Left cardiac atrium (tissue), 4 donors: Measurements from ENCODE around the gene RALGAPA2. TPM values are rescaled to one million over a fixed set of nuclear protein-coding genes. Genes with fewer than 3 reads are reported as not detected.

Source experiments
- ATAC-seq, 2 donors: fragments of 200-7000 bp; cut with Tn5 transposase; one replicate each; pipeline ENCODE4 v1.9.1; 2020; ENCODE audit warnings: mild to moderate bottlenecking in 2 of 2, moderate library complexity in 2 of 2
- DNase-seq: peaks from one replicate; pipeline ENCODE4 v3.0.0-alpha.2; 2020
- intact Hi-C, 2 donors: fragments of 100-400 bp; cut with DNase I; formaldehyde crosslinking; loops; one replicate each; pipeline versions ENCODE4 v1.14.1 to v1.15.1; 2022 to 2023
- total RNA-seq, 2 donors: library from RNA; stranded (reverse); fragmentation: NEBNext Ultra II Directional; extraction: Animal tissue kit (Norgen Biotek cat#: 25700); gene quantifications; one replicate each; pipeline ENCODE4 v1.2.1, GENCODE V29; 2021
- donor health status: DM: no; HTN: yes; CAD: no.
- donor health status: DM: no; HTN: yes; CAD: no; lungs with severe emphysema.
- donor health status: DM: yes; HTN: yes; CAD: no.
- donor health status: Dilated cardiomyopathy.

Gene RALGAPA2
- total RNA-seq, 2 donors from 2014 or later: 29.9 to 35.2 TPM

DNA sequence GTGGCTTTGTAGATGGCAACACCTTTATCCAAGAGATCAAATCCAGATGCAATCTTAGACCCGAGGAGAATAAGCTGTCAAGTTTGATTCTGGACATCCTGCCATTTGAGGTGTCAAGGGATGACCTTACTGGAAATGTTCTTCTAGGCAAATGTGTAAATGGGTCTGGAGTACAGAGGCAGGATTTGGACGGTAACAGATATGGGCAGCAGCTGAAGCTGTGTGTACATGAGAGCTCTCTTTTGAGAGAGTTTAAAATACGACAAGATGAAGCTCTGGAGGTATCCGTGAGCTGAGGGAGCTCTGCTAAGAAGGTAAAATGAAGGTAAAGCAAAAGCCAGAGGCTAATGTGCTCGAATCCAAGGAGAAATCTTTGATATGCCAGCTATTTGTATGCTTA lies 56.6 kb downstream of the RALGAPA2 start:
- DNase-seq (no peak), ATAC-seq (no peak)
- intact Hi-C loops: no loop called here

DNA sequence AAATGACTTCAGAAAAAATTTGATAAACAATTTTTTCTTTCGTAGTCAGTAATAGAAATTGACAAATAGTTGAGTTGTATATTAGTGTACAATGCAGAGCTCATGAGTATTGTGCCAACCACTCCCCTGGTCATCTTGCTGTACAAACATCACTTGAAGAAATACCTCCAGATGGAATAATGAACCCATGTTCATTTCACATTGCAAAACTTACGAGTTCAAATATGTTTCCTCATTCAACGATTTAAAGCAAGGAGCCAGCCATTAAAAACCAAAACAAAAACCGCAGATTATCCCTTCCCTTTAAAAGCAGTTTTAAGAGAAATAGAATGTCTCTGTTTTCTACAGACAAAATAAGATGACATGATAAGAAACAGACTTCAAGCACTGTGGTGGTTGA lies 62.5 kb downstream of the RALGAPA2 start:
- intact Hi-C loops: no loop called here
- DNase-seq (no peak), ATAC-seq (no peak)

DNA sequence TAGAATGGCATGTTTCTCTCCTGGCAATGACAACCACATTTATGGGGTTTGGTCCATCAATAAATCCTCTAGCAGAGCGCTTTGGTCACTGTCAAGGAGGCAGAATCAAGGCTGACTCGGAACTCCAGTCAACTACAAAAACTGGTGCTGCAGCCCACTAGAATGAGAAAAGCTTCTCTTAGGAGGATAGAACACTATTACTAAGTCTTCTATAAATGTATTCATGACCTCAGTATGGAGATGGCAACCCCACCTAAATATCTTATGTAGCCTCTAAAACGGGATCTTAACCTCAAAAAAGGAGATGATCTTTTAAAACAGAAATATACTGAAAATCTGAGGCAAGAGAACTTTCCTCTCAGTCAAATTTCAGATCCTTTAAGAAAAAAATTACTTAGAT lies 68.5 kb downstream of the RALGAPA2 start:
- DNase-seq: no peak
- intact Hi-C loops: no loop called here
- no peak for ATAC-seq

DNA sequence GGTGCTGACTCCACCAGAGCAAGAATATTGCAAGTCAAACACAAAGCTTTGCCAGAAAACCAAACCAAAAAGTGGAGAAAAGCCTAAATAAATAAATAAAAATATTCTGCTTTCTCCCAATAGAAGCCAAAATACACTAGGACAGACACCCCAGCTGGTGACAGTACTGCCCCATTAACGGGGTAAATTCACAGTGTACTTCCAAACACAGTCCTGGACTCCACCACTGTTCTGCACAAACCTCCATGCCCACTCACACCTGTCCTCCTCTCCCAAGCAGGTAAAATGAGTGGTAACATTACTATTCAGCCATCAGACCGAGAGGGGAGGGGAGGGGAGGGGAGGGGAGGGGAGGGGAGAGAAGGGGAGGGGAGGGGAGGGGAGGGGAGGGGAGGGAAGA lies 70.7 kb downstream of the RALGAPA2 start:
- DNase-seq: no peak
- intact Hi-C loops: no loop called here
- ATAC-seq: no peak

DNA sequence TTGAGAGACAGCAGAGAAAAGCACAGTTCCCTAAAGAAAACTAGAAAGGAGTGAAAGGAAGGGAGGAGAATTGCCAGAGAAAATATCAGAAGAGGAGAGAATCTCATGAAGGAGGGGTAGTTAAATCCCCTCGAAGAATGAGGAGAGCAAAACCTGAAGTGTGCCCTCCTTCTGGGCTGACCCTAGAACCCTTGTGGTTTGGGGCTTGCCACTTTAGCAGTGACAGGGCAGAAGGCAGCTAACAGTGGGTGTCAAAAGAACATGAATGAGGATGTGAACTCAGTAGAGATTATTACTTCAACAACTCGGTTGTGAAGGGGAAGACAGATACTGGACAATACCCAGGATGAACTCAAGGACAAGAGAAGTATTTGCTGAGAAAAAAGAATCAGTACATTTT lies 73.6 kb downstream of the RALGAPA2 start:
- intact Hi-C loops: loop anchor here in 1 of 2 donors (10.0 kb wide), 1 partner anchor 54 kb away; no protein-coding TSS in a partner anchor
- ATAC-seq (no peak), DNase-seq (no peak)

DNA sequence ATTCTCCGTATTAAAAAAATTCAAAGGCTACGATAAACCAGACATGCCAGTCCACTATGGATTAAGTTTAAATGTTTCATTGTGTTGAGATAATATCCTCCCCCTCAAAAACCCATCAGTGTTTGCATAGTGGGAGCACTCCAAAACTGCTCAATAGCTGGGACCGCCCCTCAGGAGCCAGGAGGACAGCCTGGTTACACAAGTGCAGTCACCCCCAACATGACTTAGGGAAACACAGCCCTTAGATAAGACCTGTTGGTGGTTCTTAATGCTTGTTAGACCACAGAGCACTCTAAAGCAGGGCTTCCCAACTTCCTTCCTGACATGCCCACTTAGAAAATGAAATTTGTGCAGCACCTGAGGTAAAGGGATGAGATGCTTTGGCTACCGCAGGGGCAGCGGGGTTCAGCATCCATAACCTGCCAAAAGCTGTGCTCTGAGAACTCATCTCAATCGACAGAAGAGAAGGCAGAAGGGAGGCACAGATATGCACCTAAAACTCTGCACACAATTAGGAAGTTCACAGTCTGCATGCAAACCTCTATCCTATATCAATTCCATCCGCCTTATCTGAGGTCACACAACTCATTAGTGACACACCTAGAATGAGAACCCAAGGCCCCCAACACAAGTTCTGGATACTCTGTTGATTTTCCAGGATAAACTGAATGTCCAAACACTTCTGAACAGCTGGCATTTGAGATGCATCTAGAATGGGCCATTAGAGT lies 74.3 kb downstream of the RALGAPA2 start:
- ATAC-seq (no peak), DNase-seq (no peak)
- intact Hi-C loops: loop anchor here in 1 of 2 donors (10.0 kb wide), 1 partner anchor 53 kb away; no protein-coding TSS in a partner anchor

DNA sequence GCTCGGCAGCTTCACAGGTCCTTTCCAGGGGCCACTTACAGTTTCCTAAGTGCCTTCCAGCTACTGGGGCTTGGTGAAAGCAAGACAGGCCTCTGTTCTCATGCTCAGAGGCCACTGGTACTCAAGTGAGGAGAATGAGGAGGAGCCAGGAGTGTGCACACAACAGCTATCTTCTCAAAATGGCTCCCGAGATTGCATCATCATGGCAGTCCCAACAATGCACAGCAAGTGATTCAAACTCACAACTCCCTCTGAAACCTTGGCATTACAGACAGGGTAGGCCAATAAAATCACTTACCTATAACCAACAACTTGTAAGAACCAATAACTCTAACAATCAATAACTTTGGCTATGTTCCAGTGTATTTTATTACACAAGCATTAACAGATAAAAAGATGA lies 77.4 kb downstream of the RALGAPA2 start:
- no peak for DNase-seq
- intact Hi-C loops: loop anchor here in 1 of 2 donors (10.0 kb wide), 1 partner anchor 50 kb away; no protein-coding TSS in a partner anchor
- no peak for ATAC-seq

DNA sequence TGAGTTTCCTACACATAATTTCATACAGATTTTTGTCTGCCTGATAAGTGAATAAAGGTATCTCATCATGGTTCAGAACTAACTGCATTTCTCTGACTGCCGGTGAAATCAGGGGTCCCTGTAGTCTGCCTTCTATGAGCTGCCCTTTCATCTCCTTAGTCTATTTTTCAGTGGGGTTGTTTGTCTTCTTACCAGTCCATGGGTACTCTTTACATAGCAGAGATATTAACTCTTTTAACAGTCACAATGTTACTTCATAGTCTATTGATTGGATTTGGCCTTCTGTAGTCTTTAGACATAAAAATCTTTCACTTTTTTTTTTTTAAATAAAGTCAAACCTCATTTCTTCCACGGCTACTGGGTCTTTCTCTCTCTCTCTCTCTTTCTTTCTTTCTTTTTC lies 79.8 kb downstream of the RALGAPA2 start:
- no peak for DNase-seq
- no peak for ATAC-seq
- intact Hi-C loops: loop anchor here in 1 of 2 donors (10.0 kb wide), 1 partner anchor 48 kb away; no protein-coding TSS in a partner anchor

DNA sequence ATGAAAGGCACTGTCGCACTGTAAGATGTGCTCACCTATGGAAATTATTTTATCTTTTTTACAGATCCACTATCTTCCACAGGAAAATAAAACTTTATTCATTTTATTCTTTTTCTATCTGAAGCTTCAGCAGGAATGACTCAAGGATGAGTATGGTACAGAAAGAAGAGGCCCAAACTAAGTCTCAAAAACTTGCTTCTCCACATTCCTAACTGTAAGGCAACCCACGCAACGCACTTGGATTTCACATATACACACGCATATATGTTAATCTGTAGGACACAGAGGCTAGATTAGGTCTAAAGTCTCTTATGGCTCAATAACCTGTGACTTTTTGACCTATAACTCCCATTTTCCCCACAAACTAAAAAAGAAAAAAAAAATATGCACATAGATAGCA lies 81.9 kb downstream of the RALGAPA2 start:
- DNase-seq (no peak), ATAC-seq (no peak)
- intact Hi-C loops: loop anchor here in 1 of 2 donors (10.0 kb wide), 1 partner anchor 46 kb away; no protein-coding TSS in a partner anchor

DNA sequence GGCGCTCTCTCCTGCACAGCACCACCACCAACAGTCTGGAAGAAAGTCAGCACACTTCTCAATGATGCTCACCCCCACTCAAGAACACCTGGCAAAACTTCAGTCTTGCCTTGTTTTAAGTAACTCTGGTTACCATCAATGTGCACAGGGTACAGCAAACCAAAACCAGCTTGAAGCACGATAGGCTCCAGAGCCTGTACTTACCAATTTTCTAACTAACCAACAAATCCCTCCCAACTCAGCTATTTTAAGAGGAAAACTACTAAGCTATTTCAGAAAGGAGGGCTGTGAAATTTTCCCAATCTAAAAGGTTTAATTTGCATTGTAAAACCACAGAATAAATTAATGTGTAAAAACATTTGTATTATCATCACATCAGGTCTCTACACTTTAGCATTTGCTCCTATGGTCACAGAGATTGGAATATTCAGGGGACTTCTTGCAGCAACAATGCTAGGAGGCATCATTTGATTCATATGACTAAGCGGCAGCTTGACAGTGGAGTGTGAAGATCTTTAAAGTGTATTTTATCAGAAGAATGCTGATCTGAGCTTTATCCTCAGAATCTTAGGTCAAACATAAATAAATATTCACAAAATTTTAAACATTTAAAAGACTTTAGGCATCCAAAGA lies 82.8 kb downstream of the RALGAPA2 start:
- ATAC-seq: no peak
- DNase-seq: no peak
- intact Hi-C loops: loop anchor here in 1 of 2 donors (10.0 kb wide), 1 partner anchor 45 kb away; no protein-coding TSS in a partner anchor

DNA sequence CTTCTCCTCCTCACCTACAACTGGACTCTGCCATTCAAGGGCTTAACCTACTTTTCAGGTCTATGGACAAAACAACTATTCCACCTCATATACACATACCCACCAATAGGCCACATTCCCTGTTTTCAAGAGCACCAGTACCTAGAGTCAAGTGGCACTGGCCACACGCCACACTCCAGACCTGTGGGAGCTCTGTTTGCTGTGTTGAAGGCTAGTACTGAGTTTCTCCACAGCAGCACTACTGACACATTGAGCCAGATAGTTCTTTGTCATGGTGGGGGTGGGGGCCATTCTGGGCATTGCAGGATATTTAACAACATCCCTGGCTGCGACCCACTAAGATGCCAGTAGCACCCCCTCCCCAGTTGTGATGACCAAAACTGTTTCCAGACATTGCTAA lies 84.1 kb downstream of the RALGAPA2 start:
- ATAC-seq (no peak), DNase-seq (no peak)
- intact Hi-C loops: no loop called here

DNA sequence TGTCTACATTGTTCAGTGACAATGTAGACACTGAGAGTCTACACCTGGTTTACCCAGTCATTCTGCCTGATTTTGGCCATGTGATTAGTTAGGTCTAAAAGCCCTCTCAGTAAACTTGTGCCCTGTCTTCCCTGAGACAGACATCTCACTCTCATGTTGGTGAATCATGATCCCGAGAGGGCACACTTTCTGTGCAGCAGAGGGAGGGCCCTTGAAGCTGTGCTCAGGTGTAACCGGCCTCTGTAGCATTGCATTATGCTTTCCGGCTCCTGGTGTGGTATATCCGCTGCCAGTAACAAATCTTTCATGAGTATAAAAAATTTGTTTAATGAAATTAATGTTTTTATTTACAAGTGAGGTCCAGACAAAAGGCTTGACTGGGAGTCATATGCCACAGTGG lies 85.0 kb downstream of the RALGAPA2 start:
- DNase-seq: no peak
- intact Hi-C loops: no loop called here
- no peak for ATAC-seq

DNA sequence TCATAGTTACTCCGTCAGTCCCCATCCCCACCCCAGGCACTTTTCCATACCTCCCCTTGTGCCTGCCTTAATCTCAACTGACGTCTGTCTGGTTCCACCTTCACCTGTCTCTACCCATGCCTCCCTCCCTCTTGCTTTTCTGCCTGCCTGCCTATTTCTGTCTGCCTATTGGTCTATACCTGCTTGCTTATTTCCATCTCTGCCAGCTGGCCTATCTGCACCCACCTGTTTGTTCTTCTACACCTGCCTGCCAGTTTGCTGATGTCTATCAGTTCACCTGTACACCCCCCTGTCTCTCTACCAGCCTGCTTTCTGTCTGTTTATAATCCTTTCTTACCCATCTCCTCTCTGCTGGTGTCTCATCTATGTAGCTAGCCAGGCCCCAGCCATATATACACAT lies 87.5 kb downstream of the RALGAPA2 start:
- intact Hi-C loops: no loop called here
- DNase-seq (no peak), ATAC-seq (no peak)

DNA sequence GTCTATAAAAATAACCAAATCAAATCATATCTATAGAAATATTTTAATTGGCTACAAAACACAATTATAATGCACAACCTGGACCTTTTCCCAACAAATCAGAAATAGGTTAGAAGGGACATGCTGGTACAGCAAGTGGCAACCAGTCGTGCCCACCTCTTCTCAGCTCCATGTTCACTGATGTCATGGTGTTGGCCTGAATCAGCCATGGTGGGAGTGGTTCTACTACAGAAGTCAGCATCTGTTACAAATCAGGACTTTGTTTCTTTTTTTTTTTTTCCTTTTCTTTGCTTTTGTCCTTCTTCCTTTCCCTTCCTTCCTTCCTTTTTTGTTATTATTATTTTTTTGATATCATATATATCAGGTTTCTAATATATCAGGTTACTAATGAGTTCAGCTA lies 91.2 kb downstream of the RALGAPA2 start:
- intact Hi-C loops: no loop called here
- no peak for ATAC-seq
- DNase-seq: no peak

DNA sequence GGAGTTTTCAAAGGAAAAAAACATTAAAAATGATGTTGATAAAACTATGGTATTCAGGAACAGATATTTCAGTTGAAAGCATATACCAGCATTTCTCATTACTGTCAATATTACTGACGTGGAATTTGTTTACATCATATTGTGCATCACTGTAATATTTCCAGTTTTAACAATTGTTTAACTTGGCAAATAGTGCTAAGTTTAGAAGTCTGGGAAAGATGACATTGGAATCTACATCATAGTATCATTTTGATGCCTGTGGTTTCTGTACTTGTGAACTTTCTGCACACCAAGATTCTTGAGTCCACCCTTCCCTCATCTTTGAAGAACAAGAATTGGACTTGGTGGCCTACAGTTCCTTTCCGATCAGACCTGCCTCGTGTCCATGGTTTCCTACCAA lies 98.1 kb downstream of the RALGAPA2 start:
- intact Hi-C loops: no loop called here
- DNase-seq (no peak), ATAC-seq (no peak)

DNA sequence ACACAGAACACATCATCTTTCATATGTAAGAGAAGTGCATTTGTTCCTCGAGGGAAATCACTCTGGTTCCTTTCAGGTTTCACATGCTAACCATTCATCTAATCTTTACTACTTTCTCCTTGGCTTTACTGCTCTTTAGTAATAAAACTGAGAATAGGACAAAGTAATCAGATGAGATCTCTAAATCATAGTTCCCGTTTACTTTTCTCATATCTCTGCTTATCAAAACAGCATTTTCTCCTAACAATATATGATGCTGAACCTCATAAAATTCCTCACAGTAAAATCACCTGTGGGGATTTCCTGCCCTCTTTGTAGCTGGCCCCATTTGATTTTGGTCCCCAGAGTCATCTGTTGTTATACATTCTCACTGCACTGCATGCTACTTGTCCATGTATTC lies 100.2 kb downstream of the RALGAPA2 start:
- DNase-seq (no peak), ATAC-seq (no peak)
- intact Hi-C loops: no loop called here

DNA sequence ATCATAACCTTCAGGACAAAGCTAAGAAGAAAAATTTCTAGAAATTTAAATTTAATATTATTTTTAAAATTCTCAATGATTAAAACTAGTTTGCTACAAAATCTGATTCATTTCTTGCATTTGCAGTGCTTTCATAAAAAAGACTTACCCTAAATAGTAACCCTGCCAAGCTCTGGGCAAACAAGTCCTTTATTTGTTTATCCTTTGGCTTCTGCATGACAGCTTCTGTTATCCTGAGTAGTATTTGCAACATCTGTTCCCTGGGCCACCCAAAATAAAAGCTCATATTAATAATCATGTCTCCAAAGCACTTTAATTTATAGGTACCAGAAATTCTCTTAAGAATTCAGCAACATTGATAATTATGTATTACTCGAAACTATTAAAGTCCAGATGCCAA lies 101.3 kb downstream of the RALGAPA2 start:
- DNase-seq: no peak
- ATAC-seq: no peak
- intact Hi-C loops: no loop called here

DNA sequence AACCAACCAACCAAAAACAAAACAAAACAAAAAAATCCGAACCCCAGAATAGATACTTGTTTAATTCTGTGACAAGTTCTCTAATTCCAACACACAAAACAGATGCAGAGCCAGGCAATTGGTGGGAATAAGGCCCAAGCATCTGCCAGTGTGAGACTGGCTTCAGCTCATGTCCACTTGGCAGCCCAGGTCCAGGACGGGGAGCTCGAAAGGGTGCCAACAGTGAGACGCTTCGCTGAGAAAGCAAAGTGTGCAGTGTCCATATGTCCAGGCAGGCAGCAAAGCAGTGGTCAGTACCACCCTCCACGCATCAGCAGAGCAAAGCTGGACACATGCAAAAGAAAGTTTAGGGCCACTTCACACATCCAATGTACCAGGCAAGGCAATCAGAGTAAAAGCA lies 102.9 kb downstream of the RALGAPA2 start:
- intact Hi-C loops: no loop called here
- DNase-seq (no peak), ATAC-seq (no peak)

DNA sequence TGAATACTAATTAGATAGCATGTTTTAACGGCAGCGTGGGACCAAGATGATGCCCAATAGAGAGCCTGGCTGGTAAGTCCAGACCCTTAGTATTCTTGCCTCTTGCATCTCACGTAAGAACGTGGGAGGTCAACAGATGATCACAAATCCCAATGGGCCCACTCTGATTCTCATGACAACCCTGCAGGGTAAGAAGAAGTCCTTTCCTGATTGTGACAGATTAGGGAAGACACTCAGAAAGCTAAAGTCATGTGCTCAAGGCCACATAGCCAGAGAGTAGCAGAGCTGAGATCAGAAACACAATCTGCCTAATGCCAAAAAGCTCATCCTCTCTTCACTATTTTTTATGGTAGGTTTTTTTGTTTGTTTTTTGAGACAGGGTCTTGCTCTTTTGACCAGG lies 103.8 kb downstream of the RALGAPA2 start:
- no peak for ATAC-seq
- DNase-seq: no peak
- intact Hi-C loops: no loop called here

DNA sequence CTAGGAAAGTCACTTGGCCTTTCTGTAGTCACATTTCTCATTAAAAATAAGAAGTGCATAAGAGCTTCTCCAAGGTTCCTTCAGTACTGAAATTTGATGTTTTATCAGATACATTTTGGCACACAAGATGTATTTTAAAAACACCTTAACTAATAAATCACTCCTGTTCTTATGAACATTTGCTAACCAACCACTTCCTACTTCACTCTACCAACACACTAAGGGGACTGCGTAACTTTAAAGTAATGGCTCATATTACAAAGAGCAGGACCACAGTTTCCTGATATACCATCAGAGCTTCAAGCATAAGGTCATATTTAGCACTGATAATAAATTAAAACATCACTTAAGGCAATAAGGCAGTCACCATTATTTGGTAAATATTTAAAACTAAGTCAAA lies 104.4 kb downstream of the RALGAPA2 start:
- DNase-seq (no peak), ATAC-seq (no peak)
- intact Hi-C loops: no loop called here

DNA sequence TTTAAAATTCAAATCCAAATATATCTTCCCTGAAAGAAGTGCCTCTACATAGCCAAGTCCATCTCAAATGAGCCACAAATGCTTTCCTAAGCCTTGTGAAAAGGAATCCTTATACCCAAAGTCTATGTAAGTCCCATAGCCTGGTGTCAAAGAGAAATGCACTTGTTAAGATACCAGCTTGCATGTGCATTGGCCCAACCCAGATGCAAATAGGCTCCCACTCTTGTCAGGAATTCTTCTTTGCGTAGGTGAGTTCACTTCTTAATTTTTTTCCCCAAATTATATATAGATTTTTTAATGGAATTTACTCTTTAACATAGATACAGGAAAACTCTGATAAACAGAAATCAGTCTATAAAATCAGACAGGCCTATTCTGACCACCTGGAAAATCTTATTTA lies 105.6 kb downstream of the RALGAPA2 start:
- intact Hi-C loops: no loop called here
- DNase-seq (no peak), ATAC-seq (no peak)
